GM19328 (cell line): ENCODE data around the gene CD40.
"Not testable (repeated sequence)": the region's sequence is repeated elsewhere in the genome, so short reads cannot be mapped to it uniquely, and the experiment has no call there.

Experiments
- ATAC-seq: cut with Tn5 transposase; IDR thresholded peaks from one replicate; pipeline ENCODE4 v1.9.1; 2021; ENCODE audit warnings: mild to moderate bottlenecking, moderate library complexity; ENCODE audit not compliant: unreplicated experiment

CD40 gene

GRCh38 chr20:46091622-46092535 lies 26.2 kb upstream of the CD40 start:
- ATAC-seq, result not testable (repeated sequence)

- no peak for ATAC-seq
Measured at GRCh38 chr20:46093531-46093930, 24.6 kb upstream of the CD40 start.

- ATAC-seq, result no peak
Measured at GRCh38 chr20:46099491-46100287, 18.4 kb upstream of the CD40 start.

GRCh38 chr20:46100444-46100843 lies 17.7 kb upstream of the CD40 start:
- not testable (repeated sequence) for ATAC-seq

- no peak for ATAC-seq
Measured at GRCh38 chr20:46100988-46101387, 17.1 kb upstream of the CD40 start.

GRCh38 chr20:46101957-46102356 lies 16.2 kb upstream of the CD40 start:
- no peak for ATAC-seq

- ATAC-seq, result no peak
Measured at GRCh38 chr20:46102940-46103339, 15.2 kb upstream of the CD40 start.

GRCh38 chr20:46104262-46104661 lies 13.9 kb upstream of the CD40 start:
- no peak for ATAC-seq

- no peak for ATAC-seq
Measured at GRCh38 chr20:46107061-46107460, 11.1 kb upstream of the CD40 start.

GRCh38 chr20:46108435-46108841 lies 9.7 kb upstream of the CD40 start:
- ATAC-seq, result peak; percentile 81

GRCh38 chr20:46108976-46109375 lies 9.1 kb upstream of the CD40 start:
- no peak for ATAC-seq

GRCh38 chr20:46111028-46111835 lies 6.9 kb upstream of the CD40 start:
- ATAC-seq, result no peak

- ATAC-seq, result no peak
Measured at GRCh38 chr20:46111836-46112212, 6.3 kb upstream of the CD40 start.

GRCh38 chr20:46112430-46113112 lies 5.5 kb upstream of the CD40 start:
- ATAC-seq, result no peak

GRCh38 chr20:46113113-46113470 lies 5.0 kb upstream of the CD40 start:
- ATAC-seq, result no peak

GRCh38 chr20:46114449-46114848 lies 3.7 kb upstream of the CD40 start:
- no peak for ATAC-seq

GRCh38 chr20:46118481-46119020 lies 437 bp downstream of the CD40 start:
- ATAC-seq, result peak; percentile 44

GRCh38 chr20:46119028-46119546 lies 973 bp downstream of the CD40 start:
- ATAC-seq, result no peak

GRCh38 chr20:46119547-46119946 lies 1.4 kb downstream of the CD40 start:
- no peak for ATAC-seq

GRCh38 chr20:46120136-46120535 lies 2.0 kb downstream of the CD40 start:
- ATAC-seq, result no peak
